Suprapubic skin (tissue), 4 donors: Measurements from ENCODE around the gene TBC1D8. TPM values are rescaled to one million over a fixed set of nuclear protein-coding genes. Genes with fewer than 3 reads are reported as not detected.
A peak's percentile ranks its signal among the peaks of the same experiment; 100 is the strongest.

ENCODE experiments used
- DNase-seq, 2 donors: peaks; one replicate each; pipeline ENCODE4 v3.0.0-alpha.2; 2019; ENCODE audit warnings: low spot score in 2 of 2
- H3K27ac ChIP-seq: fragments of 200-600 bp; sonication (generic); one replicate; pipeline ENCODE4 v1.5.1; 2019
- H3K27me3 ChIP-seq: fragments of 200-600 bp; sonication (generic); one replicate; pipeline ENCODE4 v1.5.1; 2019
- H3K36me3 ChIP-seq: fragments of 200-600 bp; sonication (generic); one replicate; pipeline ENCODE4 v1.5.1; 2019
- H3K4me1 ChIP-seq: fragments of 200-600 bp; sonication (generic); one replicate; pipeline ENCODE4 v1.5.1; 2019
- H3K4me3 ChIP-seq: fragments of 200-600 bp; sonication (generic); one replicate; pipeline ENCODE4 v1.5.1; 2019; ENCODE audit warnings: mild to moderate bottlenecking
- H3K9me3 ChIP-seq: fragments of 200-600 bp; sonication (generic); one replicate; pipeline ENCODE4 v1.5.1; 2019
- EP300 ChIP-seq: sonication (generic); formaldehyde crosslinking; IDR thresholded peaks from one replicate; pipeline ENCODE4 v1.6.1; 2017; ENCODE audit warnings: antibody characterized with exemption
- POLR2A ChIP-seq, 2 donors: fragments of 450-650 bp; IDR thresholded peaks; one replicate each; pipeline ENCODE4 v1.6.1; 2017; ENCODE audit warnings: antibody characterized with exemption in 2 of 2, mild to moderate bottlenecking in 2 of 2, moderate library complexity in 2 of 2
- POLR2AphosphoS5 ChIP-seq, 3 donors: sonication (generic); formaldehyde crosslinking; IDR thresholded peaks; one replicate each; pipeline ENCODE4 v1.6.1; 2017; ENCODE audit warnings: antibody characterized with exemption in 3 of 3
- WGBS: methylation state at CpG from one replicate; pipeline ENCODE4 v1.1.5; 2018; 5-methylcytosine and 5-hydroxymethylcytosine counted together
- total RNA-seq, 4 donors: library from RNA; depleted of rRNA; stranded (reverse); fragments of >200 nt; gene quantifications; one replicate each; pipeline ENCODE4 v1.1.0, GENCODE V29; 2016
- TF ChIP-seq, protein P1 (sequence below), 2 donors: fragments of 200-600 bp in 1 of 2; fragments of 450-650 bp in 1 of 2; sonication (generic) in 1 of 2; IDR thresholded peaks; one replicate each; pipeline ENCODE4 v1.5.1; 2016 to 2019; ENCODE audit warnings: antibody characterized with exemption in 2 of 2, mild to moderate bottlenecking in 1 of 2, moderate library complexity in 1 of 2

TBC1D8 gene
- total RNA-seq, 4 donors from 2014 or later: 38.8 to 309 (median 68.3) TPM

GRCh38 chr2:101127319-101128056 lies 23.7 kb downstream of the TBC1D8 start:
- peaks cover 32% of the 10 kb centered on the region for H3K4me1 ChIP-seq
- DNase-seq: no peak
- no peak for TF ChIP-seq POLR2AphosphoS5 (IDR thresholded peaks at IDR 0.05)
- TF ChIP-seq, protein P1, sequence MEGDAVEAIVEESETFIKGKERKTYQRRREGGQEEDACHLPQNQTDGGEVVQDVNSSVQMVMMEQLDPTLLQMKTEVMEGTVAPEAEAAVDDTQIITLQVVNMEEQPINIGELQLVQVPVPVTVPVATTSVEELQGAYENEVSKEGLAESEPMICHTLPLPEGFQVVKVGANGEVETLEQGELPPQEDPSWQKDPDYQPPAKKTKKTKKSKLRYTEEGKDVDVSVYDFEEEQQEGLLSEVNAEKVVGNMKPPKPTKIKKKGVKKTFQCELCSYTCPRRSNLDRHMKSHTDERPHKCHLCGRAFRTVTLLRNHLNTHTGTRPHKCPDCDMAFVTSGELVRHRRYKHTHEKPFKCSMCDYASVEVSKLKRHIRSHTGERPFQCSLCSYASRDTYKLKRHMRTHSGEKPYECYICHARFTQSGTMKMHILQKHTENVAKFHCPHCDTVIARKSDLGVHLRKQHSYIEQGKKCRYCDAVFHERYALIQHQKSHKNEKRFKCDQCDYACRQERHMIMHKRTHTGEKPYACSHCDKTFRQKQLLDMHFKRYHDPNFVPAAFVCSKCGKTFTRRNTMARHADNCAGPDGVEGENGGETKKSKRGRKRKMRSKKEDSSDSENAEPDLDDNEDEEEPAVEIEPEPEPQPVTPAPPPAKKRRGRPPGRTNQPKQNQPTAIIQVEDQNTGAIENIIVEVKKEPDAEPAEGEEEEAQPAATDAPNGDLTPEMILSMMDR (IDR thresholded peaks at IDR 0.05): no peak
- no peak for TF ChIP-seq POLR2A (IDR thresholded peaks at IDR 0.05)
- no peak for TF ChIP-seq EP300
- no peak overlapping the region for H3K4me3 ChIP-seq
- no peak overlapping the region for H3K27ac ChIP-seq
- no peaks in the 10 kb centered on the region for H3K36me3 ChIP-seq
- no peaks in the 10 kb centered on the region for H3K27me3 ChIP-seq
- no peaks in the 10 kb centered on the region for H3K9me3 ChIP-seq
- 74% methylated on average over 5 of the region's 5 CpGs for WGBS

GRCh38 chr2:101125808-101126207 lies 25.4 kb downstream of the TBC1D8 start:
- no peak for DNase-seq
- Histone ChIP-seq H3K27ac (peak overlapping the region; percentile 80), H3K4me1 (peaks cover 39% of the 10 kb centered on the region), H3K36me3 (no peaks in the 10 kb centered on the region), H3K4me3 (no peak overlapping the region), H3K27me3 (no peaks in the 10 kb centered on the region), H3K9me3 (no peaks in the 10 kb centered on the region)
- TF ChIP-seq POLR2A (IDR thresholded peaks at IDR 0.05): no peak
- TF ChIP-seq EP300: no peak
- TF ChIP-seq POLR2AphosphoS5 (IDR thresholded peaks at IDR 0.05): no peak
- TF ChIP-seq, protein P1 (IDR thresholded peaks at IDR 0.05): no peak
- WGBS: 89% methylated on average over 3 of the region's 3 CpGs

DNA sequence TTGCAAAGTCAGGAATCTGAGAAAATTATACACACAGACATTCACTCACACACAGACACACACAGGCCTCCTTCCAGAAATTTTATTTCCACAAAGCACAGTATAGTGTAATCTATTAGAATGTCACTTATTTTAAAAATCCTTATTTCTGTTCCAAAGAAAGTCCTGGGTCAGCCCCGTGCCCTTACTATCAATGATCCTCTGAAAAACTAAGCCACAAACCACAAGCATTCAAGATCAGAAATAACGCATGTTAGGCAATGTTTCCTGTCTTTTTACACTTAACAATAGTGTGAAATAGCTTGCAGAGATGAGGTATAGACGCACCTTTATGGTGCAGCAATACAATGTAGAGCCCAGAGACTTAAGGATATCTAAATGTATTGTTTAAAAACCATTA lies 25.8 kb downstream of the TBC1D8 start:
- Histone ChIP-seq H3K27me3 (no peaks in the 10 kb centered on the region), H3K4me3 (no peak overlapping the region), H3K9me3 (no peaks in the 10 kb centered on the region), H3K4me1 (peaks cover 43% of the 10 kb centered on the region), H3K36me3 (no peaks in the 10 kb centered on the region), H3K27ac (peak overlapping the region; percentile 80)
- no peak for DNase-seq
- TF ChIP-seq POLR2A (IDR thresholded peaks at IDR 0.05): no peak
- TF ChIP-seq, protein P1 (IDR thresholded peaks at IDR 0.05): no peak
- no peak for TF ChIP-seq EP300
- 34% methylated on average over 3 of the region's 3 CpGs for WGBS

DNA sequence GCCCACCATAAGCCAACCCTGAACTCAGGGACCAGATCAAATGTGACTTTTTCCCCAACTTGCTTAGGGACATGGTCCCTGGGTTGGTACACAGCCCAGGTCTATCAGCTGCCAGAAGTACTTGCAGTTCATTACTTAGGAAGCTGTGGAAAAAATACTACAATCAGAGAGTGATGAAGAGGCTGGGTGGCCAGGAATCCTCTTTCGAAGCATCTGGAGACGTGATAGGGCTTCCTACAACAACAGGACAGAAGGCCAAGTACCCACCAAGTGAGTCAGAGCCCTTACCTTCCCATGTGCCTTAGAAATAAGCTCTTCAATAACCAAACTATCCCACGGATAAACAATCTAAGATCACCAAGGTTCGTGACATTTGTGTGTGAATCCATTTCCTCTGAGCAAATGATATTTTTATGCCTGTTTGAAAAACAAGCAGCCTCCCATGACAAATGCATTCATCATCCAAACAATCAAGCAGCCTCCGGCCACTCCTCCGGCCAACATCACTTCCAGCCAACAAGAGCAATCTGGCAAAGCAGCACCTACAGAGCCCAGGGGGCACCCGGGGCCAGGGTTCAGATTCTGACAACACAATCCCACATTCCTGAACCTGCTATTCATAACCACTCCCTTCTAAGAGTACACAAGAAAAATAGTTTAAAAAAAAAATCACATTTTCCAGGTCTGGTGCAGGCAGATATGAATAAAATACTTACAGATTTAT lies 26.4 kb downstream of the TBC1D8 start:
- no peaks in the 10 kb centered on the region for H3K27me3 ChIP-seq
- TF ChIP-seq POLR2AphosphoS5 (IDR thresholded peaks at IDR 0.05) (no peak), POLR2A (IDR thresholded peaks at IDR 0.05) (no peak), EP300 (no peak)
- TF ChIP-seq, protein P1 (IDR thresholded peaks at IDR 0.05): no peak
- no peak overlapping the region for H3K4me3 ChIP-seq
- H3K4me1 ChIP-seq: peaks cover 49% of the 10 kb centered on the region
- H3K27ac ChIP-seq: peak overlapping the region; percentile 80
- no peaks in the 10 kb centered on the region for H3K36me3 ChIP-seq
- H3K9me3 ChIP-seq: no peaks in the 10 kb centered on the region
- WGBS: 9% methylated on average over 7 of the region's 7 CpGs
- DNase-seq: peak in 1 of 2 donors; percentile 84

- no peak for DNase-seq
- no peaks in the 10 kb centered on the region for H3K36me3 ChIP-seq
- peak overlapping the region; percentile 80 for H3K27ac ChIP-seq
- H3K9me3 ChIP-seq: no peaks in the 10 kb centered on the region
- no peak overlapping the region for H3K4me3 ChIP-seq
- H3K4me1 ChIP-seq: peaks cover 58% of the 10 kb centered on the region
- TF ChIP-seq, protein P1 (IDR thresholded peaks at IDR 0.05): no peak
- TF ChIP-seq EP300 (no peak), POLR2AphosphoS5 (IDR thresholded peaks at IDR 0.05) (no peak), POLR2A (IDR thresholded peaks at IDR 0.05) (no peak)
- no peaks in the 10 kb centered on the region for H3K27me3 ChIP-seq
- 72% methylated on average over 5 of the region's 5 CpGs for WGBS
Measured at GRCh38 chr2:101123795-101124471, 27.2 kb downstream of the TBC1D8 start.
